Sigmoid colon (tissue), 7 donors: ENCODE results near the gene ITSN2. TPM values are rescaled to one million over a fixed set of nuclear protein-coding genes. Genes with fewer than 3 reads are reported as not detected.

ENCODE experiments used
- DNase-seq: peaks from one replicate; pipeline ENCODE4 v3.0.0-alpha.2; 2019
- H3K27ac ChIP-seq, 4 donors: fragments of 200-600 bp; sonication (generic); one replicate each; pipeline ENCODE4 v1.5.1; 2016 to 2019; ENCODE audit warnings: mild to moderate bottlenecking in 1 of 4
- H3K27me3 ChIP-seq, 3 donors: fragments of 200-600 bp; sonication (generic); one replicate each; pipeline ENCODE4 v1.5.1; 2019; ENCODE audit warnings: mild to moderate bottlenecking in 1 of 3
- H3K36me3 ChIP-seq, 4 donors: fragments of 200-600 bp; sonication (generic); one replicate each; pipeline ENCODE4 v1.5.1; 2016 to 2019
- H3K4me1 ChIP-seq, 4 donors: fragments of 200-600 bp; sonication (generic); one replicate each; pipeline ENCODE4 v1.5.1; 2017 to 2019
- H3K4me3 ChIP-seq, 4 donors: fragments of 200-600 bp; sonication (generic); one replicate each; pipeline ENCODE4 v1.5.1; 2017 to 2019; ENCODE audit warnings: mild to moderate bottlenecking in 2 of 4, moderate library complexity in 1 of 4
- H3K9me3 ChIP-seq, 4 donors: fragments of 200-600 bp in 3 of 4; sonication (generic) in 3 of 4; one replicate each; pipeline versions ENCODE4 v1.5.1 to v1.6.1; 2013 to 2019
- EP300 ChIP-seq, 4 donors: sonication (generic); formaldehyde crosslinking; IDR thresholded peaks; one replicate each; pipeline ENCODE4 v1.6.1; 2017; ENCODE audit warnings: antibody characterized with exemption in 4 of 4
- POLR2A ChIP-seq, 2 donors: fragments of 450-650 bp; IDR thresholded peaks; one replicate each; pipeline ENCODE4 v1.6.1; 2016; ENCODE audit warnings: antibody characterized with exemption in 2 of 2, mild to moderate bottlenecking in 2 of 2, moderate library complexity in 2 of 2
- POLR2AphosphoS5 ChIP-seq, 4 donors: sonication (generic); formaldehyde crosslinking; IDR thresholded peaks; one replicate each; pipeline ENCODE4 v1.6.1; 2017; ENCODE audit warnings: antibody characterized with exemption in 4 of 4
- WGBS, 2 donors: extraction: QIAGEN DNeasy Blood & Tissue Kit; methylation state at CpG; one replicate each; pipeline ENCODE4 v1.1.7; 2013; 5-methylcytosine and 5-hydroxymethylcytosine counted together
- intact Hi-C: fragments of 100-400 bp; cut with DNase I; formaldehyde crosslinking; loops from one replicate; pipeline ENCODE4 v1.15.1; 2023
- polyA plus RNA-seq, 3 donors: library from polyadenylated mRNA; stranded (reverse); fragments of 200-250 nt; gene quantifications; one replicate each; pipeline ENCODE4 v1.2.3, GENCODE V29; 2013
- total RNA-seq, 4 donors: library from RNA; depleted of rRNA; stranded (reverse); fragments of >200 nt; gene quantifications; one replicate each; pipeline ENCODE4 v1.1.0, GENCODE V29; 2016
- TF ChIP-seq, protein P1 (sequence below), 4 experiments: fragments of 450-650 bp in 3 of 4; fragments of 200-600 bp in 1 of 4; IDR thresholded peaks; one replicate each; pipeline ENCODE4 v1.5.1; 2016 to 2019; ENCODE audit warnings: antibody characterized with exemption in 4 of 4, mild to moderate bottlenecking in 3 of 4, moderate library complexity in 2 of 4
- donor health status: healthy with polysubstance abuse.
- donor health status: Bipolar disorder and iron deficiency.
- donor health status: healthy.

The ITSN2 gene
- total and polyA plus RNA-seq, 7 donors = 19.2 to 73.6 (median 56.0) TPM

DNA sequence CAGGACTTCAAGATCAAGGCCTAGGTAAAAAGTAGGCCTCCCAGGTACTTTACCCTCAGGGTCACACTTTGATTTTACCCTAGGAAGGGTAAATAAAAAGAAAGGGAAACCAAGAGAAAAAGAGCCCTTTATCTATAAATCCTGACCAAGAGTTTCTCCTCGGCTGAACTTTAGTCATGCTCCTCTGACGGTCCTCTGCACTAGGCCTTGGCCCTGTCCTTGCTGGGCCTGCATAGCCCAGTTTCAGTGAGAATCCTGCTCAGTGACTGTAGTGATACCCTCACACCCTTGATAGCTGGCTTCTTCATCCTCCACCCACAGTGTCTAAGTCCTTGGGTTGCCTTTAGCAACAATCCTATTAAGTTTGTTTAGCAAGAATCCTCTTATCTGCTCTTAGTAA, 20.5 kb upstream of the ITSN2 start:
- intact Hi-C loops = loop anchor here (2.0 to 10.0 kb wide), 4 partner anchors 79 to 299 kb away; partner anchors contain the start of genes FAM228B, PFN4 and TP53I3

DNA sequence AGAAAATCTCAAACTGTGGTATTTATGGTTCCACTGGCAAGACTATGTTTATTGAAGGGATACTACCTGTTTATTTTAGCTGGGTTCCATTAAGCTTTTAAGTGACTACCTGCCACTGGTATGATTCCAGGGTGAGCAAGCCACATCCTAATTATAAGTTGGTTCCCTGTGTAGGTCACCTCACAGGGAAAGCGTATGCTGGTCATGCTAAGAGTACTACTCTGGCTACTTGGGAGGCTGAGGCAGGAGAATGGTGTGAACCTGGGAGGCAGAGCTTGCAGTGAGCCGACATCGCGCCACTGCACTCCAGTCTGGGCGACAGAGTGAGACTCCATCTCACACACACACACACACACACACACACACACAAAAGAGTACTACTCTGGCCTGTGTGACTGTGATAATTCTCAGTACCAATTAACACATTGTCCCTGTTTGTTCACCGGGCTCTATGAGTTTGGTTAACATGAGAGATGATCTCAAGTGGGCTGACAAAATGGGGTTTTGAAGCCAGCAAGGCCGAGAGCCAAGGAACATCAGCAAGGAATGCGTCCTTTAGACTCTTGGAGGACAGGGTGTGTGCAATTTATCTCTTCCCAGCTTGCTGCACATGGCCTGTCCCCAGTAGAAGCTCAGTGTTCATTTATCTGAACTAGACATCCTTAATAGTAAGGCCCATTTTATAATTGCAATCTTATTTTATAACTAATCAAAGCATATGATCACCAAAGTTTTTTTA, 15.2 kb upstream of the ITSN2 start:
- no peaks in the 10 kb centered on the region for H3K4me1 ChIP-seq
- TF ChIP-seq, protein P1, sequence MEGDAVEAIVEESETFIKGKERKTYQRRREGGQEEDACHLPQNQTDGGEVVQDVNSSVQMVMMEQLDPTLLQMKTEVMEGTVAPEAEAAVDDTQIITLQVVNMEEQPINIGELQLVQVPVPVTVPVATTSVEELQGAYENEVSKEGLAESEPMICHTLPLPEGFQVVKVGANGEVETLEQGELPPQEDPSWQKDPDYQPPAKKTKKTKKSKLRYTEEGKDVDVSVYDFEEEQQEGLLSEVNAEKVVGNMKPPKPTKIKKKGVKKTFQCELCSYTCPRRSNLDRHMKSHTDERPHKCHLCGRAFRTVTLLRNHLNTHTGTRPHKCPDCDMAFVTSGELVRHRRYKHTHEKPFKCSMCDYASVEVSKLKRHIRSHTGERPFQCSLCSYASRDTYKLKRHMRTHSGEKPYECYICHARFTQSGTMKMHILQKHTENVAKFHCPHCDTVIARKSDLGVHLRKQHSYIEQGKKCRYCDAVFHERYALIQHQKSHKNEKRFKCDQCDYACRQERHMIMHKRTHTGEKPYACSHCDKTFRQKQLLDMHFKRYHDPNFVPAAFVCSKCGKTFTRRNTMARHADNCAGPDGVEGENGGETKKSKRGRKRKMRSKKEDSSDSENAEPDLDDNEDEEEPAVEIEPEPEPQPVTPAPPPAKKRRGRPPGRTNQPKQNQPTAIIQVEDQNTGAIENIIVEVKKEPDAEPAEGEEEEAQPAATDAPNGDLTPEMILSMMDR (IDR thresholded peaks at IDR 0.05) = no peak
- no peak for TF ChIP-seq EP300 (IDR thresholded peaks at IDR 0.05)
- no peak for TF ChIP-seq POLR2A (IDR thresholded peaks at IDR 0.05)
- no peak for TF ChIP-seq POLR2AphosphoS5 (IDR thresholded peaks at IDR 0.05)
- H3K4me3 ChIP-seq = no peak overlapping the region
- 77 to 80% methylated on average over 8 of the region's 8 CpGs for WGBS, 2 donors
- no peak overlapping the region for H3K27ac ChIP-seq
- intact Hi-C loops = no loop called here
- no peaks in the 10 kb centered on the region for H3K27me3 ChIP-seq
- H3K36me3 ChIP-seq = no peaks in the 10 kb centered on the region
- DNase-seq = no peak
- no peaks in the 10 kb centered on the region for H3K9me3 ChIP-seq

More for the DNA sequence above, 20.5 kb upstream of the ITSN2 start:
- no peak overlapping the region for H3K27ac ChIP-seq
- H3K4me1 ChIP-seq = peaks cover 0 to 4% (median 0%) of the 10 kb centered on the region in 4 donors
- no peaks in the 10 kb centered on the region for H3K9me3 ChIP-seq
- WGBS, 2 donors = 92 to 97% methylated on average over 2 of the region's 2 CpGs
- DNase-seq = no peak
- no peaks in the 10 kb centered on the region for H3K27me3 ChIP-seq
- H3K4me3 ChIP-seq = no peak overlapping the region
- H3K36me3 ChIP-seq = no peaks in the 10 kb centered on the region
- TF ChIP-seq POLR2AphosphoS5 (IDR thresholded peaks at IDR 0.05) (no peak), POLR2A (IDR thresholded peaks at IDR 0.05) (no peak), EP300 (IDR thresholded peaks at IDR 0.05) (no peak)
- TF ChIP-seq, protein P1 (IDR thresholded peaks at IDR 0.05) = no peak

DNA sequence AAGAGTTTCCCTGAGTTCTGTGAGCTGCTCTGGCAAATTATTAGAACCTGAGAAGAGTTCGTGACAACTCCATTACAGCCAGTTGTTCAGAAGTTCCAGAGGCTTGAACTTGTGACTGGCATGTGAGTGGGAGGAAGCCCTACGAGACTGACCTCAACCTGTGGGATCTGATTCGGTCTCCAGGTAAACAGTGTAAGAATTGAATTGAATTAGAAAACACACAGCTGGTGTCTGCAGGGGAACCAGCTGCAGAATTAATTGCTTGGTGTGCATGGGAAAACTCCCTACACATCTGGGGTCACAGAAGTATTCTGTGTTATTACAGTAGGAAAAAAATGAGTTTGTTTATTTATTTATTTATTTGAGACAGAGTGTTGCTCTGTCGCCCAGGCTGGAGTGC, 14.0 kb upstream of the ITSN2 start:
- WGBS, 2 donors = 51 to 55% methylated on average over 3 of the region's 4 CpGs
- no peak for DNase-seq
- no peak for TF ChIP-seq POLR2A (IDR thresholded peaks at IDR 0.05)
- TF ChIP-seq, protein P1 (IDR thresholded peaks at IDR 0.05) = no peak
- no peak for TF ChIP-seq POLR2AphosphoS5 (IDR thresholded peaks at IDR 0.05)
- no peak for TF ChIP-seq EP300 (IDR thresholded peaks at IDR 0.05)
- Histone ChIP-seq H3K27me3 (no peaks in the 10 kb centered on the region), H3K27ac (no peak overlapping the region), H3K4me3 (no peak overlapping the region), H3K4me1 (no peaks in the 10 kb centered on the region), H3K36me3 (no peaks in the 10 kb centered on the region), H3K9me3 (no peaks in the 10 kb centered on the region)
- intact Hi-C loops = no loop called here

DNA sequence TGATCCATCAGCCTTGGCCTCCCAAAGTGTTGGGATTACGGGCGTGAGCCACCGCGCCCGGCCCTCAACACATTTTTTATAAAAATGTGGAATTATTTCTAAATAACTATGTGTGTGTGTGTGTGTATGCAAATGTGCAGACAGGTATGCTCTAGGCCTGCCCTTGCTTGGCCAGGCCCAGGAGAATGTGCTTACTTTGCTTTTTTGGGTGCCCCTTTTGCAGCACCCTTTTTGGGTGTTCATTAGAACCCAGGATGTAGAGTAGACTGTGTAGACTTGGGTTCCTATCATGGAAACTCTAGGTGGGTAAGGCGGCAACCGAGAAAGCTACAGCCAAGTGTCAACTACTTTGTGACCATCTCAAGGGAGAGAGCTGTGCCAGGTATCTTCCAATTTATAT, 11.7 kb upstream of the ITSN2 start:
- Histone ChIP-seq H3K9me3 (no peaks in the 10 kb centered on the region), H3K27me3 (no peaks in the 10 kb centered on the region), H3K36me3 (no peaks in the 10 kb centered on the region), H3K4me1 (no peaks in the 10 kb centered on the region), H3K27ac (no peak overlapping the region), H3K4me3 (no peak overlapping the region)
- DNase-seq = no peak
- WGBS, 2 donors = 83 to 84% methylated on average over 7 of the region's 7 CpGs
- no peak for TF ChIP-seq EP300 (IDR thresholded peaks at IDR 0.05)
- TF ChIP-seq POLR2A (IDR thresholded peaks at IDR 0.05) = no peak
- TF ChIP-seq, protein P1 (IDR thresholded peaks at IDR 0.05) = no peak
- TF ChIP-seq POLR2AphosphoS5 (IDR thresholded peaks at IDR 0.05) = no peak
- intact Hi-C loops = no loop called here
